Putamen (tissue), 1 donor: ENCODE results near the gene ADGRD2.

Source experiments
- DNase-seq: peaks from one replicate; pipeline ENCODE4 v3.0.0-alpha.2; 2016; ENCODE audit warnings: low spot score

ADGRD2 gene

DNA sequence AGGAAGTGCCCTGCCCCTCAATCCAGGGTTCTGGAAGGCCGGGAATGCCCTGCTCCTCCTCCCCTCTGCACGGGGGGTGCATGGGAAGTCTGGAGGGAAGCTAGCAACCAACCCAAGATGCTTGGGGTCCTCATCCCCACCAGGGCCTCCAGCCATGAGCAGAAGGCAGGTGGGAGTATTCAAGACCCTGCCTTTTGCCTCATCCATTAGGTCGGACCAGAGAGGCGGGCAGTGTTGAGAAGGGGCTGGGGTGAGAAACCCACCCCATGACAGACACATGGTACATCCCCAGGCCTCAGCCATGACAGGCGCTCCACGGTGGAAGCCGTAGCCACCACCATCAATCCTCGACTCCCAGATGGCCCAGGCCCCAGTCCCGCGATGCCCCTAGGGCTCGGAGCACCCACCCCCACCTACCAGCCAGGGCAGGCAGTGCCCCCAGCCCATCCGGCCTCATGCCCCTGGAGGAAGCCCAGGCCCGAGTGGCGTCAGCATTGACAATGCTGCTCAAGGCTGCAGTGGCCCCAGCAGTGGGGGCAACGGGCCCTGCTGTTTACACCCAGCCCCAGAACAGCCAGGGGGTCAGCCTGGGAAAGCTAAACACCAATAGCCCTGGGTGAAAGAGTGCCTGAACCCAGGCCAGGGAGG, 48.4 kb downstream of the ADGRD2 start:
- no peak for DNase-seq

DNA sequence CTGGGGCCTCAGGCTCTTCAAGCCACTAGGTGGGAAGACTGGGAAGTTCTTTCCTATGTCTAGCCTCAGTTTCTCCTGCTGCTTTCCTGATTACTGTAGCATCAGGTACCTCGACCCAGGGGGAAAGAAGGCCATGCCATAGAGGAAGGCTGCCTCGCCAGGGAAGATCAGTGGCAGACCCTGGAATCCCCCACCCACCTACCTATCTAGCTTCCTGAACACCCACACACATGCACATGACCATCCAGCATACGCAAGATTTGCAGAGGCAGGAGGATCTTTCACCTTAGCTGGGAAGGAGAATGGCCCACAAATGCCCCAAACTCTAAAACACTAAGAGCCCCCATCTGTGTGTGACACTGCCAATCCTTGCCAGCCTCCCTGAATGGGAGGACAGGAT, 49.0 kb downstream of the ADGRD2 start:
- no peak for DNase-seq

- no peak for DNase-seq
Observed at GRCh38 chr9:124500028-124500795, 50.0 kb downstream of the ADGRD2 start.

GRCh38 chr9:124500796-124501611, 50.8 kb downstream of the ADGRD2 start:
- no peak for DNase-seq

DNA sequence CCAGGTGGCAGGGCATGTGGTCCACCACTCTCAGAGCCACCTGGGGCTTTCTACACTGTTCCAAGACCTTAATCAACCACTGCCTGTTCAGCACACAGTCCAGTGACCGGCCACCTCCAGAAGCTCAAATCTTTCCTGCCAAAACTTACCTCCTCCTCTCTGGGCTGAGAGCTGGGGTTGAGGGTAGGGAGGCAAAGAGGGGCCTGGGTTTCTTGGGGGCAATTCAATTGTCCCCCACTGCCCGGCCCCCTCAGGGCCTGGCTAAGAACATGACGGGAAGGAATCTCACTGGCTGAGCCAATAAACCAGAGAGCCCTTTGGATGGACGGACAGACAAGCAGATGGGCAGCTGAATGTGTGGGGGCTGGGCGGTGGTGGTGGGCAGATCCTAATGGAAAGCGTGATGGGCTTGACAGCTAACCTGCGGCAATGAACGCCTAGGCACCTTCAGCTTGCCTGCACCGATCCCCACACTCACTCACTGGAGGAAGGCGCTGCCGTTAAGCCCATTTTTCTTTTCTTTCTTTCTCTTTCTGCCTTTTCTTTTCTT, 51.6 kb downstream of the ADGRD2 start:
- no peak for DNase-seq

DNA sequence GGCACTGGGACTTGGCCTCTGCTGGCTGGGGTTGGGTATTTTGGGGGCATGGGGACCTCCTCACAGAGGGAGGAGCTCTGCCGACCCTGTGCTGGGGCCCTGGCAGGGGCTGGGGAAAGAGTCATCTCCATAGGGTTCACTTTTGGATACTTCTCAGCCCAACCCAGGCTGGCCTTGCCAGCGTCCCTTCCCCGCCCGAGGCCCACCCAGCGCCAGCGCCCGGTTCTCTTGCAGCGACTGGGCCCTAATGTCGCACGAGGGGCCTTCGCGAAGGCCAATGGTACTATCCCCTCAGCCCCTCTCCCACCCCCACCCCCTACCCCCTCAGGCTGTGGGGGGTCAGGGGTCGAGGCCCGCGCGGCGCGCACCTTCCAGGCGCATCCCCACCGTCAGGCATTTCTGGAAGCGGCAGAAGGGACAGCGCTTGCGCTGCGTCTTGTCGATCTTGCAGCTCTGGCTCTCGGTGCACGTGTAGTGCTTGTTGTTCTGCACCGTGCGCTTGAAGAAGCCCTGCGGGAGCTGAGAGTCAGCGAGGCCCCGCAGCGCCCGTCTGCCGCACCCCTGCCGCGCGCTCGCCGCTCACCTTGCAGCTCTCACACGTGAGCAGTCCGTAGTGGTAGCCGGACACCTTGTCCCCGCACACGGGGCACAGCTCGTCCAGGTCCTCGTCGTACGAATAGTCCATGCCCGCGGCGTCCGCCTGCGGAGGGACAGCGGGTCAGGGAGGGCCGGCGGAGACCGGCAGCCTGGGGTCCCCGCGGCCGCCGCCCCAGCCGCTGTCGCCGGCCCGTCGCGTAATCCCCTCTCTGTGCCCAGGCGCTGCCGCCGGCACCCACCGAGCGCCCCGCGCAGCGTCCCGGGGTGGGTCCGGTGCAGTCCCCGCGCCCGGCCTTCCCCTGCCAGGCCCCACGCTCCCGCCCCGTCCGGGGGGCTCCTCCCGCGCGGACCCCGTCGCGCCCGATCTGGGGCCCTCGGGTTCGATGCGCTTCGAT, 52.8 kb downstream of the ADGRD2 start:
- no peak for DNase-seq

DNA sequence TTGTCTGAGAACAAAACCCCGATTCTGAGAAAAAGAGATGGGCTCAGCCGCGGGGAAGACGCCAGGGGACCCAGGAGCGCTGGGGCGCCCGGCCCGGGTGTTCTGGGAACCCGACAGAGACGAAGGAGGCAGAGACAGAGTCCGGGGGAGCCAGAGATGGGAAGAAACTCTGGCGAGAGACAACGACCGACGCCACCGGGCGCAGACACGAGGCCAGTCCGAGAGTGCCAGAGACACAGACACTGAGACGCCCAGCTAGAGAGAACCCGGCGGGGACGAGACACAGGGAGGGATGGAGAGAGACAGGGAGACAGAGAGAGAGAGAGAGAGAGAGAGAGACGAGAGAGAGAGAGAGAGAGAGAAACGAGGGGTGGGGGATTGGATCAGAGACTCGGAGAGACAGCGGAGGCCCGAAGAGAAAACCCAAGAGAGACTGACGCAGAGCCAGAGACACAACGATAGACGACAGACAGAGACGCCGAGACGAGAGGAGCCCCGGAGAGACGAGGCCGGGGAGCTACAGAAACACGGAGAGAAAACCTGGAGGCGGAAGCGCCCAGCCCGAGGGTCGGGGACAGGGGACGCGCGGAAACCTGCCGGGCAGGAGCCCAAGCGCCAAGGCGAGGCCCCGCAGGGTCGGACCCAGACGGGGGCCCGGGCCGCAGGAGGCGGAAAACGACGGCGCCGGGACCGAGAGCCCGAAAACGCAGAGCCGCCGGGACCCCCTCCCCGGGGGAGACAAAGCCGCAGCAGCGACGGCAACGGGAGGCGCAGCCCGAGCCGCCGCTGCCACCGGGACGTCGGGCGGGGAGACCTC, 53.7 kb downstream of the ADGRD2 start:
- DNase-seq: no peak

DNA sequence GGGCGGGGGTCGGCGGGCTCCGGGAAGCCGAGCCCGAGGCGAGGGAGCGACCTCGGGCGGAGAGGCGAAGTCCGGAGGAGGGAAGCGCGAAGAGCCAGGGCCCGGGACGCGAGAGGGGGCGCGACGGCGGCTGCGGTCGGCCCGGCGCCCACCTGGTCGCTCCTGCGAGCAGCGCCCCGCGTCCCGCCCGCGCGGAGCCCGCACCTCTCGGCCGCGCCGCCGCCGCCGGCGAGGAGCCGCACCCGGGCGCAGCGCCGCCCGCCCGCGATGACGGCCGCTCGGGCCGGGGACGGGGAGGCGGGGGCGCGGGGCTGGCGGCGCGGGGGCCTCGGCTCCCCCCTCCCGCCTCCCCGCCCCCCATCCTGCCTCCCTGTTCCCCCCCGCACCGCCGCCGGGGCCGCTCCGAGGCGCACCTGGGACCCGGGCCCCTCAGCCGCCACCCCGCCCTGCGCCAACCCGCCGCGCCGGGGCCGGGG, 54.3 kb downstream of the ADGRD2 start:
- DNase-seq: no peak

DNA sequence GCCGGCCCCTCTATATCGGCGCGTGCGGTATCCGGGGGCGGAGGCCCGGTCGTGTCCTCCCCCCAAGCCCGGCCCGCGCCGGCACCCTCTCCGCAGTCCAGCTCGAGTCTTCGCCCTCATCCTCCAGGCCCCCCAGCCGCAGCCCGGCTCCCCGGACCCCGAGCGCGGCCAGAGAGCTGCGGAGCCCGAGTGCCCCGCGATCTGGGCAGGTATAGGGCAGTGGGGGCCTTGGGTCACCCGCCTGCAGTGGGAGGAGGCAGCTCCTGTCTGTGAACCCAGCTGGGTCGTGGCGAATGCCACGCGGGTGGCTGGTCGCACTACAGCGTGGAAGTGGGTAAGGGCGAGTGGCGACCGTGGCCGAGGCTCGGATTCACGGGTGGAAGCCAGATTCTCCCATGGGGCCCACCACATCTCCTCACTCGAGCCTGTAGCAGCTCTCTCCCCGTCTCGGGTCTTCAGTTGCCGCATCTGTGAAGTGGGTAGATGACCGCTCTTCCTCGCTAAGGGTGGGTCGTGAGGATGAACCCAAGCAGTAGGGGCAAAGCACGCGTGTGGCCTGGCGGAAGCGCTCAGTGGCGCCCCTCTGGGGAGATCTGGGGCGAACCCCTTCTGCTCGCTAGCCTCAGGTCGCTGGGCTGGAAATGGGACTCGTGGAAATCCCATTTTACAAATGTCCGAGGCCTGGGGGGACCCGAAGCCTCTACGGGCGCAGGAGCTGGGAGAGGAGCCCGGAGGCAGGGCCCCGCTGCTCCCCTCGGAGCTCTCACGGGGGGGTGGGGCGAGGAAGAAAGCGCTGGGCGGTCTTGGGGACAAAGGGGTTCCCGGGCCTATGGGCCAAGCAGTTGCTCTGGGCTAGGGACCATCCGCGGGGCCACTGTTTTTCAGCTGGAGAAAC, 55.0 kb downstream of the ADGRD2 start:
- no peak for DNase-seq

GRCh38 chr9:124505901-124506346, 55.7 kb downstream of the ADGRD2 start:
- DNase-seq: no peak

GRCh38 chr9:124506433-124506832, 56.2 kb downstream of the ADGRD2 start:
- no peak for DNase-seq

- no peak for DNase-seq
Observed at GRCh38 chr9:124506931-124507879, 57.0 kb downstream of the ADGRD2 start, which contains the start of gene NR5A1. Gene NR5A1, minus strand, starts transcription at chr9:124507399. Its CDS starts 4,004 bp downstream, at chr9:124503395.

- no peak for DNase-seq
Observed at GRCh38 chr9:124507880-124508423, 57.7 kb downstream of the ADGRD2 start.

- DNase-seq: no peak
Observed at GRCh38 chr9:124510650-124511425, 60.6 kb downstream of the ADGRD2 start.

GRCh38 chr9:124511426-124511840, 61.2 kb downstream of the ADGRD2 start:
- DNase-seq: no peak

DNA sequence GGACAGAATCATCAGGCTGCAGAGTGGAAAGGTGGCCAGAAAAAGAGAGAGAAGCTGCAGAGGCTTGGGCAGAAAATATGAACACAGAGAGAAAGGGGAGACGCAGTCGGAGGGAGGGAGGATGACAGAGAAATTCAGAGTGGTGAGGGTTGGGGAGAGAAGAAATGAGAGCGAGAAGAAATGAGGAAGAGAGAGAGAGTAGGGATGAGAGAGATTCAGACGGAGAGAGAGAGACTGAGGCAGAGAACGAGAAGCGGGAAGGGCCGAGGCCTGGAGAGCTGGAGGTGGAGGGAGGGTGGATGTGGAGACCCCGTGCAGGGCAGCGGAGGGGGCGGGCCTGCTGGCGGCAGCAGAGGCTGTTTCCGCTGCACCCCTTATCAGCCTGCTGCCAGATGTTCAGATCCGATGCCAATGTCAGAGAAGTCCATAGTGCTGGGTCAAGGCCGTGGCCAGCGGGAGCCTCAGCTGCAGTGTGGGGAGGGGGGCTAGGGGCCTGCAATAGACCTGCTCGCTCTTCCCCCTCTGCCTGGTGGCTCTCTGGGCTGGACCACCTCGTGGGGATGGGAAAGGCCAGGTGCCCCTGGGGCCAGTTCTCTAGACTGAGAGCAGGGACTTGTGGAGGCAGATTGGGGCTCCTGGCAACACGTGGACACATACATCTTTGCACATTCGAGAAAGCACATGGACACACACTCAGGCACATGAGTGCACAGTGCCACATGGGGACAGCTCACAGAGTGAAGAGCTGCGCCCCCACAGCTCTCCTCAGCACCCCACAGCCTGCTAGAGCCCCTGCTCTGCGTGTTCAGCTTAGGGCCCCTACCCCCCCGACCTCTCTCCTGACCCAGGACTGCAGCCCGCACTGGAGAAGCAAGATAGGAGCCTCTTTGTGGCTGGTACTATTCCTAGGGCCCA, 61.9 kb downstream of the ADGRD2 start:
- DNase-seq: no peak
